SK-N-SH (cell line): Measurements from ENCODE around the gene AHNAK2.

Experiments used
- FOSL2 ChIP-seq: IDR thresholded peaks from 2 replicates; pipeline ENCODE4 v1.4.0; 2012; ENCODE audit warnings: low read depth, mild to moderate bottlenecking, moderate library complexity, borderline replicate concordance
- GABPA ChIP-seq: IDR thresholded peaks from 2 replicates; pipeline ENCODE4 v1.4.0; 2012; ENCODE audit warnings: low read depth, mild to moderate bottlenecking
- JUND ChIP-seq: IDR thresholded peaks from 2 replicates; pipeline ENCODE4 v1.4.0; 2012
- MXI1 ChIP-seq: IDR thresholded peaks from 2 replicates; pipeline ENCODE4 v1.6.1; 2012; ENCODE audit warnings: mild to moderate bottlenecking, low read depth, low read length, improper control_type of control experiment
- NFIC ChIP-seq: IDR thresholded peaks from 2 replicates; pipeline ENCODE4 v1.4.0; 2012; ENCODE audit warnings: borderline replicate concordance
- POLR2AphosphoS5 ChIP-seq: IDR thresholded peaks from 2 replicates; pipeline ENCODE4 v1.6.1; 2012; ENCODE audit warnings: low read depth, low read length
- SMC3 ChIP-seq: IDR thresholded peaks from 2 replicates; pipeline ENCODE4 v1.6.1; 2012; ENCODE audit warnings: low read depth, low read length, improper control_type of control experiment
- TCF12 ChIP-seq: IDR thresholded peaks from 2 replicates; pipeline ENCODE4 v1.4.0; 2012
- TF ChIP-seq, protein P1 (sequence below): fragments of 200-600 bp; sonication (generic); IDR thresholded peaks from 2 replicates; pipeline ENCODE4 v1.6.1; 2017; ENCODE audit warnings: antibody characterized with exemption, mild to moderate bottlenecking, moderate library complexity
- TF ChIP-seq, protein P2 (sequence below): fragments of 150-350 bp; IDR thresholded peaks from 2 replicates; pipeline ENCODE4 v1.6.1; 2016; ENCODE audit warnings: mild to moderate bottlenecking, low read depth, low read length

DNA sequence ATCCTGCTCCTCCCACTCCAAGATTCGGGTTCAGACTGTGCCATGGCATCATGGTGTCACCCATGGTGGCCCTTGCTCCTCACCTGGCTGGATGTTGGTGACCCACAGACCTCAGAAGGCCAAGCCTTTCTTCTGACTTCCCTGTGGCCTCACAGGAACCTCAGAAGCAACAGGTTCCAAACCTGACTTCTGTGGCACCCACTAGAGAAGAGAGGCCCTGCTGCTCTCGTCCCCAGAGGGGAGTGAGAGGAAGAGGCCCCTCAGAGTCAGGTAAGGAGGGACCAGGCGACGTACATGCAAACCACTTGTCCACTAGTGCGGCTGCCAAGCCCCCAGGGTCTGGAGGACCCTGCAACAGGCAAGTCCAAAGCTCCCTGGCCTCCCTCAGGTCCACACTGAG is 17.9 kb upstream of the AHNAK2 start:
- TF ChIP-seq, protein P1, sequence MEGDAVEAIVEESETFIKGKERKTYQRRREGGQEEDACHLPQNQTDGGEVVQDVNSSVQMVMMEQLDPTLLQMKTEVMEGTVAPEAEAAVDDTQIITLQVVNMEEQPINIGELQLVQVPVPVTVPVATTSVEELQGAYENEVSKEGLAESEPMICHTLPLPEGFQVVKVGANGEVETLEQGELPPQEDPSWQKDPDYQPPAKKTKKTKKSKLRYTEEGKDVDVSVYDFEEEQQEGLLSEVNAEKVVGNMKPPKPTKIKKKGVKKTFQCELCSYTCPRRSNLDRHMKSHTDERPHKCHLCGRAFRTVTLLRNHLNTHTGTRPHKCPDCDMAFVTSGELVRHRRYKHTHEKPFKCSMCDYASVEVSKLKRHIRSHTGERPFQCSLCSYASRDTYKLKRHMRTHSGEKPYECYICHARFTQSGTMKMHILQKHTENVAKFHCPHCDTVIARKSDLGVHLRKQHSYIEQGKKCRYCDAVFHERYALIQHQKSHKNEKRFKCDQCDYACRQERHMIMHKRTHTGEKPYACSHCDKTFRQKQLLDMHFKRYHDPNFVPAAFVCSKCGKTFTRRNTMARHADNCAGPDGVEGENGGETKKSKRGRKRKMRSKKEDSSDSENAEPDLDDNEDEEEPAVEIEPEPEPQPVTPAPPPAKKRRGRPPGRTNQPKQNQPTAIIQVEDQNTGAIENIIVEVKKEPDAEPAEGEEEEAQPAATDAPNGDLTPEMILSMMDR: no peak
- TF ChIP-seq SMC3 (no peak), JUND (no peak), TCF12 (no peak), NFIC (no peak), POLR2AphosphoS5 (no peak), MXI1 (no peak), FOSL2 (no peak), GABPA (no peak)
- TF ChIP-seq, protein P2, sequence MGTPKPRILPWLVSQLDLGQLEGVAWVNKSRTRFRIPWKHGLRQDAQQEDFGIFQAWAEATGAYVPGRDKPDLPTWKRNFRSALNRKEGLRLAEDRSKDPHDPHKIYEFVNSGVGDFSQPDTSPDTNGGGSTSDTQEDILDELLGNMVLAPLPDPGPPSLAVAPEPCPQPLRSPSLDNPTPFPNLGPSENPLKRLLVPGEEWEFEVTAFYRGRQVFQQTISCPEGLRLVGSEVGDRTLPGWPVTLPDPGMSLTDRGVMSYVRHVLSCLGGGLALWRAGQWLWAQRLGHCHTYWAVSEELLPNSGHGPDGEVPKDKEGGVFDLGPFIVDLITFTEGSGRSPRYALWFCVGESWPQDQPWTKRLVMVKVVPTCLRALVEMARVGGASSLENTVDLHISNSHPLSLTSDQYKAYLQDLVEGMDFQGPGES: no peak
